ENCODE data around the gene GALNT1. TPM values are rescaled to one million over a fixed set of nuclear protein-coding genes. Genes with fewer than 3 reads are reported as not detected.

The GALNT1 gene
- polyA plus RNA-seq, 4 donors: 56.2 to 94.7 (median 76.1) TPM

DNA sequence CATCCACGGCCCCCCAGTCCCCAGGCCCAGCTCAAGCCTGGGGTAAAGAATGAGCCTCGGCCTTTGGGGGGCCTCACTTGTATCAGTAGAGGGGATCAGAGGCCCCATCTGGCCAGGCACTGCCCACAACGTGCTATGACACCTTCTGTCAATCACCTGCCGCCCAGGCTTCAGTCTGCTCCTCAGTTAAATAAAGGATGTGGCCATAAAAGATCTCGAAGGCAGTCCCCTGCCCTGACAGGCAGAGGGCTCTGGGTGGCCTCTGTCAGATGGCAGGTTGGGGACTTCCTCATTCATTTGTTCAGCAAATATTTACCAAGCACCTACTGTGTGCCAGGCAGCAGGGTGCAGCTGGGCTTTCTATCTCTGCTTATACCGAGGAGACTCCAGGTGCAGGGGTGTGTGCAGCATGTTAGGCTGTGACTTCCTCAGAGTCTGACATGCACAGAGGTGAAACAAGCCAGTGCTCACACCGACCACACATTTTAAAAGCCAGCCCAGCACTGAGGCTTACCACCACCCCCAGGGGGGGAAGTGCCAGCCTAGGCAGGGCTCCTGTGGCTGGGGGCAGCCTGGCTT lies 166.4 kb downstream of the GALNT1 start:
- no peak for DNase-seq (ENCODE audit: low read depth in 4 of 4, low spot score in 3 of 4)

DNA sequence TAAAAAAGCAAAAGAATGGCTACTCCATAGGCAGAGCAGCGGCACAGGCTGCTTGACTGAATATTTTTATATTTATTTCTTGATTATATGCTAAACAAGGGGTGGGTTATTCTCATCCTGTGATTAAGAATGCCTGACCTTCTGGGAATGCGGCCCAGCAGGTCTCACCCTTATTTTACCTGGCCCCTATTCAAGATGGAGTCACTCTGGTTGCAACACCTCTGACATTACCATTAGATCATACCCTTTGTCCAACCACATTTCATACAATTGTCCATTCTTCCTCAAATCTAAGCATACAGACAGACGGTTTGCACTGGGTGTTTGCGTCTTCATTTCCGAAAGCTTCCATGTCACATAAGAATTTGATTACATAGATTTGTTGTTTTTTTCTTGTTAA lies 168.2 kb downstream of the GALNT1 start:
- DNase-seq (ENCODE audit: low read depth in 4 of 4, low spot score in 3 of 4): no peak

DNA sequence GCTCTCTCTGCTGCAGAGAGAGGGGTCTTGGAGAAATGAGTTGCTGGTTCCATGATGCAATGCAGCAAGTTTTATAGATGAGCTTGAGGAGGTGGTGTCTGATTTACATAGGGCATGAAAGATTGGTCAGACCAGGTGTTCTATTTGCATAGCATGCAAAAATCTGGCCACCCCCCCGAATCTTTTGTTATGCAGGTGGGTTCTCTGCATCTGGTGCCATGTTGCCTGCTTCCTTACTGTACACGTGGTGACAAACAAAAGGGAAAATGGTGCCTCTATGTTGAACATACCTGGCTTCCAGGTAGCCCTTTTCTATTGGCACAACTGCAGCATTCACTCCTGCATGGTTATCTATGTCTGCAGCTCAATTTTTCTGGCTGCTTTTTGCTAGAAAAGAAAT lies 169.4 kb downstream of the GALNT1 start:
- no peak for DNase-seq (ENCODE audit: low read depth in 4 of 4, low spot score in 3 of 4)

DNA sequence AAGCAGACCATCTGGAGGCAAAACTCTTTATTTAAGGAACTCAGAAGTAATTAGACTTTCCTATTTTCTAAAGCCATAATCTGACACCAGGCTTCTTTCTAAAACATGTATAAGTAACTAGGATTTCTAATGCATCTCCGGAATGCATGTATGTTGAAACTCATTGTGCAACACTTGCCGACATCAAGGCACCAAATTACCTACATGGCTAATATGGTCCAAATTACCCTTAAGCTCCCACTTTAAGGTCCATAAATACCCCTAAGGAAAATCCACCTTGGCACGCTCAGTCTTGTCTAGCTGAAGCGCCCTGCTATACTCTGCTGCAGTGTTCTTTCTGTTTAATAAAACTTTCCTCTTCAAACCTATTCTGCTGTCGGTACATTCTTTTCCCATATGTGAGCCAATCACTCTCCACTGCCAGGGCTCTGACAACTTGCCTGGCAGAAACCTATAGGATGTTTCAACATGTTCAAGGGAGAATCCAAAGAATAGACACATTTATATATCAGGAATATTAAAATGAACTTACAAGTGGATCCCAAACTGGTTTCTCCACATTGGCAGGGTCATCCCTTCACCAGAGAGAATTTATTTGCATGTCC lies 171.9 kb downstream of the GALNT1 start:
- DNase-seq (ENCODE audit: low read depth in 4 of 4, low spot score in 3 of 4): no peak

DNA sequence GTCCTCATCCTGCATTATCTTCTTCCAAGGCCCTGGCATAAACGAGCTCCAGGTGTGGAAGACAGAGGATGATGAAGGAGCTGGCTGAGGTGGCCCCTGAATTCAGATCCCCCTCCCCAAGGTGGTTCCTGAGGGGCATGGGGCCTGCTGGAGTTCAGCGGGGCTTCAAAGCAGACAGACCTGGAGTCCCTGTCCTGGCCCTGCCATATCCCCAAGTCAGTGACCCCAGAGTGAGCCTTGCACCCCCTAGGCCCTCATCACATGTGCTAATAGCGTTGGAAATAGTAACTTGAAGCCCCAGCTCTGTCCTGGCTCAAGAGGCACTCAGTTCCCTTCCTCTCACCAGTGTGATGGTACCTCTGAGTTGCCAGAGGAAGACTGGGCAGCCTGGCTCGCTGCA lies 172.9 kb downstream of the GALNT1 start:
- no peak for DNase-seq (ENCODE audit: low read depth in 4 of 4, low spot score in 3 of 4)

DNA sequence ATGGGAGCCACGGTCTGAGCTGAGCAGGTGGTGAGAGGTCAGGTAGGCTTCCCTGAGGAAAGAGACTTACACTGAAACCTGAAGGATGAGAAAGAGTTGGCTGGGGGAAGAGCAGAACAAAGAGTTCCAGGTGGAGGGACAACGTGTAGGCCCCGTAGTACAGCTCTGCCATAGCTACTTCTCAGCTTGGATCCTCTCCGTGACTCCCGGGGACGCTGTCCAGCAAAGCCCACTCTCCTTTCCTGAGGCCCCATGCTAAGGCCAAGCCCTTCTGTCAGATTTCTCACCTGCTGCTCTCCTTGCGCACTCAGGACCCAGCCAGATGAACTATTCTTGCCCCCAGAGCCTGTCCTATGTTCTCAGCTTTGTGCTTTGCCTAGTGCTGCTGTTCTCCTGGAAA lies 173.8 kb downstream of the GALNT1 start:
- DNase-seq (ENCODE audit: low read depth in 4 of 4, low spot score in 3 of 4): no peak

DNA sequence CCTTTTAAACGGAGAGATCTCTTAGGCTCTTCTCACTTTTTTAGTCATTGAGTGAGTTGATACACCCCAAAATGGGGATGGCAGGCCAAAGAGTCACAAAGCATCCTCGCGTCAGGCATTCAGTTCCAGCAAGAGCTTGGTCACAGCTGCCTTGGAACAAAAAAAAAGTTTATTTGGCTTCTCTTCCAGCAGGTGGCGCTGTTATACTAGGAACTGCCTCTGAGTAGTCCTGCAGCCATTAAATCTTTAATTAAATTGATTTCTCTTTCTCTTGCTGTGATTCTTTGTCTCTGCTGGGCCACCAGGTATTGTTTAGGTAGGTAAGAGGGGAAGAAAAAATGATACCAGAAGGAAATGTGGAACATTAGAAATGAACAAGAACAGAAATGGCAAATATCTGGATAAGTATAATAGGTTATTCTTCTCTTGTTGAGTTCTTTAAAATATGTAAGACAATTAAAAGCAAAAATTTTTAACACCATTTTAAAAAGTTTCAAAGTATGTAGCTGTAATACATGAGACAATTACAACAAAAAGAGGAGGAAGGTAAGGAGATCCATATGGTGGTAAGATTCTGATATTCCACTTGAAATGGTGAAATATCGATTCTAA lies 175.1 kb downstream of the GALNT1 start:
- DNase-seq (ENCODE audit: low read depth in 4 of 4, low spot score in 3 of 4): peak in 2 of 4 donors; percentile 34 to 35

Other genes starting within 250 kb of the GALNT1 start
- gene ZNF24, start 237.3 kb upstream of the GALNT1 start, polyA plus RNA-seq (ENCODE audit: insufficient read length in 4 of 4): 10 to 100 TPM; 49.3 to 92.1 (median 72.7) TPM
- 1 to 10 TPM; 1.8 to 6.4 (median 5.8) TPM for gene ZNF396, start 204.4 kb upstream of the GALNT1 start, polyA plus RNA-seq (ENCODE audit: insufficient read length in 4 of 4)
- gene INO80C, start 83.8 kb upstream of the GALNT1 start, polyA plus RNA-seq (ENCODE audit: insufficient read length in 4 of 4): 10 to 100 TPM; 16.4 to 35.5 (median 26.0) TPM